ENCODE results near the gene THAP6. TPM values are rescaled to one million over a fixed set of nuclear protein-coding genes. Genes with fewer than 3 reads are reported as not detected.
A peak's percentile ranks its signal among the peaks of the same experiment; 100 is the strongest.

THAP6 gene
- total RNA-seq, 4 donors from 2014 or later, result 6.0 to 27.3 (median 13.9) TPM

GRCh38 chr4:75484190-75484589, 30.1 kb upstream of the THAP6 start:
- no peaks in the 10 kb centered on the region for H3K9me3 ChIP-seq
- peaks cover 3 to 84% of the 10 kb centered on the region in 2 donors for H3K36me3 ChIP-seq
- no peaks in the 10 kb centered on the region for H3K27me3 ChIP-seq
- TF ChIP-seq POLR2A (IDR thresholded peaks at IDR 0.05) (no peak), CTCF (IDR thresholded peaks at IDR 0.05 in 4 of 5, conservative IDR thresholded peaks at IDR 0.05 in 1 of 5) (no peak)
- intact Hi-C loops (cut with DNase I; ENCODE audit: low total_unique reads) (no loop called here), in situ Hi-C loops (cut with MboI; ENCODE audit: low sequenced_read_pairs in 4 of 4) (loop anchor here in 3 of 4 donors (25.0 kb wide), 1 partner anchor 547 kb away; the partner anchor contains the start of gene PARM1 (in 3 of the 3))
- ATAC-seq, result no peak
- H3K4me1 ChIP-seq, result no peaks in the 10 kb centered on the region
- no peak overlapping the region for H3K4me3 ChIP-seq
- H3K27ac ChIP-seq, result no peak overlapping the region
- no peak for DNase-seq

GRCh38 chr4:75490155-75490554, 24.1 kb upstream of the THAP6 start:
- no peak overlapping the region for H3K4me3 ChIP-seq
- intact Hi-C loops (cut with DNase I; ENCODE audit: low total_unique reads) (no loop called here), in situ Hi-C loops (cut with MboI; ENCODE audit: low sequenced_read_pairs in 4 of 4) (loop anchor here in 3 of 4 donors (25.0 kb wide), 1 partner anchor 553 kb away; the partner anchor contains the start of gene PARM1 (in 3 of the 3))
- H3K27me3 ChIP-seq, result no peaks in the 10 kb centered on the region
- H3K9me3 ChIP-seq, result no peaks in the 10 kb centered on the region
- TF ChIP-seq POLR2A (IDR thresholded peaks at IDR 0.05) (no peak), CTCF (IDR thresholded peaks at IDR 0.05 in 4 of 5, conservative IDR thresholded peaks at IDR 0.05 in 1 of 5) (peak in 1 of 5 experiments; percentile 15)
- DNase-seq (no peak), ATAC-seq (no peak)
- no peak overlapping the region for H3K27ac ChIP-seq
- H3K4me1 ChIP-seq, result no peaks in the 10 kb centered on the region
- peaks cover 0 to 73% of the 10 kb centered on the region in 2 donors for H3K36me3 ChIP-seq

- no peak overlapping the region for H3K27ac ChIP-seq
These were observed 19.7 kb upstream of the THAP6 start for GRCh38 chr4:75494563-75494962.

GRCh38 chr4:75495476-75495875, 18.8 kb upstream of the THAP6 start:
- no peaks in the 10 kb centered on the region for H3K9me3 ChIP-seq
- in situ Hi-C loops (cut with MboI; ENCODE audit: low sequenced_read_pairs in 4 of 4) (loop anchor here in 3 of 4 donors (25.0 kb wide), 1 partner anchor 558 kb away; the partner anchor contains the start of gene PARM1 (in 3 of the 3)), intact Hi-C loops (cut with DNase I; ENCODE audit: low total_unique reads) (no loop called here)
- TF ChIP-seq CTCF (IDR thresholded peaks at IDR 0.05 in 4 of 5, conservative IDR thresholded peaks at IDR 0.05 in 1 of 5) (no peak), POLR2A (IDR thresholded peaks at IDR 0.05) (no peak)
- ATAC-seq (no peak), DNase-seq (no peak)
- H3K27me3 ChIP-seq, result no peaks in the 10 kb centered on the region
- no peak overlapping the region for H3K27ac ChIP-seq
- H3K4me1 ChIP-seq, result no peaks in the 10 kb centered on the region
- H3K4me3 ChIP-seq, result no peak overlapping the region
- peaks cover 0 to 48% of the 10 kb centered on the region in 2 donors for H3K36me3 ChIP-seq

More at GRCh38 chr4:75494563-75494962, 19.7 kb upstream of the THAP6 start:
- in situ Hi-C loops (cut with MboI; ENCODE audit: low sequenced_read_pairs in 4 of 4), result loop anchor here in 3 of 4 donors (25.0 kb wide), 1 partner anchor 557 kb away; the partner anchor contains the start of gene PARM1 (in 3 of the 3)
- H3K27me3 ChIP-seq, result no peaks in the 10 kb centered on the region
- peaks cover 0 to 51% of the 10 kb centered on the region in 2 donors for H3K36me3 ChIP-seq
- H3K4me1 ChIP-seq, result no peaks in the 10 kb centered on the region
- intact Hi-C loops (cut with DNase I; ENCODE audit: low total_unique reads), result no loop called here
- no peak overlapping the region for H3K4me3 ChIP-seq
- TF ChIP-seq CTCF (IDR thresholded peaks at IDR 0.05 in 4 of 5, conservative IDR thresholded peaks at IDR 0.05 in 1 of 5) (no peak), POLR2A (IDR thresholded peaks at IDR 0.05) (no peak)
- ATAC-seq, result peak; percentile 56 to 86
- DNase-seq, result no peak
- no peaks in the 10 kb centered on the region for H3K9me3 ChIP-seq
